SK-N-SH (cell line): Measurements from ENCODE around the gene FBXL7. TPM values are rescaled to one million over a fixed set of nuclear protein-coding genes. Genes with fewer than 3 reads are reported as not detected.

Experiments used
- CTCF ChIA-PET: fragments of 300-600, 350-600 bp; formaldehyde crosslinking; extraction: SDS; loops from one replicate; lab custom pipeline; 2021; lab: Yijun Ruan, JAX
- POLR2A ChIA-PET: fragments of 350-600 bp; sonication (Branson Sonifier 250); formaldehyde crosslinking; extraction: SDS; loops from one replicate; lab custom pipeline; 2020; ENCODE audit warnings: antibody characterized with exemption, inconsistent platforms; lab: Yijun Ruan, JAX
- DNase-seq: peaks from one replicate; pipeline ENCODE4 v3.0.0; 2012
- H2AFZ ChIP-seq: fragments of 200-600 bp; sonication (generic); 2 replicates; pipeline ENCODE4 v1.8.1; 2016; ENCODE audit warnings: antibody characterized with exemption, mild to moderate bottlenecking, low read depth
- H3F3A ChIP-seq: fragments of 200-600 bp; sonication (generic); replicated peaks from 2 replicates; pipeline ENCODE3; 2016; ENCODE audit warnings: antibody characterized with exemption, mild to moderate bottlenecking; ENCODE audit not compliant: insufficient read depth
- H3K27ac ChIP-seq, 2 experiments: fragments of 200-500 bp in 1 of 2; fragments of 200-600 bp in 1 of 2; sonication (Bioruptor generic) in 1 of 2; sonication (generic), shearing (Covaris generic) in 1 of 2; 2 replicates each; pipeline versions ENCODE4 v1.5.1 to v1.6.1; 2014 to 2016; ENCODE audit warnings: low read depth in 2 of 2, inconsistent platforms in 1 of 2, low read length in 1 of 2, mild to moderate bottlenecking in 1 of 2, mixed read lengths in 1 of 2
- H3K27me3 ChIP-seq: fragments of 200-600 bp; sonication (generic), shearing (Covaris generic); 2 replicates; pipeline ENCODE4 v1.6.1; 2016; ENCODE audit warnings: mixed run types; ENCODE audit not compliant: insufficient read depth
- H3K36me3 ChIP-seq, 2 experiments: fragments of 200-500 bp in 1 of 2; fragments of 200-600 bp in 1 of 2; sonication (Bioruptor generic) in 1 of 2; sonication (generic) in 1 of 2; replicated peaks in 1 of 2; 2 replicates each; pipeline versions ENCODE3 to v1.5.1; 2014 to 2016; ENCODE audit warnings: low read length in 1 of 2, mild to moderate bottlenecking in 1 of 2; ENCODE audit not compliant: insufficient read depth in 2 of 2, control insufficient read depth in 1 of 2
- H3K4me1 ChIP-seq, 2 experiments: fragments of 200-500 bp in 1 of 2; fragments of 200-600 bp in 1 of 2; sonication (Bioruptor generic) in 1 of 2; sonication (generic), shearing (Covaris generic) in 1 of 2; 2 replicates each; pipeline versions ENCODE4 v1.5.1 to v1.6.1; 2014 to 2016; ENCODE audit warnings: low read depth in 1 of 2, low read length in 1 of 2, mixed run types in 1 of 2; ENCODE audit not compliant: insufficient read depth in 2 of 2, control insufficient read depth in 1 of 2
- H3K4me2 ChIP-seq: fragments of 200-600 bp; sonication (generic), shearing (Covaris generic); 2 replicates; pipeline ENCODE4 v1.6.1; 2017; ENCODE audit warnings: mixed run types
- H3K4me3 ChIP-seq, 2 experiments: fragments of 200-500 bp in 1 of 2; fragments of 200-600 bp in 1 of 2; sonication (Bioruptor generic) in 1 of 2; sonication (generic), shearing (Covaris generic) in 1 of 2; 2 replicates each; pipeline versions ENCODE4 v1.5.1 to v1.8.1; 2014 to 2016; ENCODE audit warnings: low read depth in 2 of 2, inconsistent platforms in 1 of 2, low read length in 1 of 2, mild to moderate bottlenecking in 1 of 2, mixed read lengths in 1 of 2, moderate library complexity in 1 of 2
- H3K79me2 ChIP-seq: fragments of 200-600 bp; sonication (generic); 2 replicates; pipeline ENCODE4 v1.8.1; 2017; ENCODE audit warnings: mild to moderate bottlenecking; ENCODE audit not compliant: insufficient read depth
- H3K9ac ChIP-seq: fragments of 200-600 bp; sonication (generic); 2 replicates; pipeline ENCODE4 v1.6.1; 2017; ENCODE audit warnings: mixed run types
- H3K9me2 ChIP-seq: fragments of 200-600 bp; sonication (generic); 2 replicates; pipeline ENCODE4 v1.6.1; 2017; ENCODE audit warnings: mixed run types
- H3K9me3 ChIP-seq: fragments of 200-600 bp; sonication (generic); 2 replicates; pipeline ENCODE4 v1.6.1; 2017; ENCODE audit warnings: mixed run types, mild to moderate bottlenecking, moderate library complexity
- H4K20me1 ChIP-seq: fragments of 200-600 bp; sonication (generic); 2 replicates; pipeline ENCODE4 v1.6.1; 2017; ENCODE audit warnings: mild to moderate bottlenecking, mixed run types; ENCODE audit not compliant: insufficient read depth
- CTCF ChIP-seq: fragments of 200-600 bp; sonication (generic); IDR thresholded peaks from 2 replicates; pipeline ENCODE4 v1.6.1; 2017; ENCODE audit warnings: antibody characterized with exemption, mild to moderate bottlenecking, moderate library complexity
- FOXM1 ChIP-seq: IDR thresholded peaks from 2 replicates; pipeline ENCODE4 v1.4.0; 2012; ENCODE audit warnings: low read depth, mild to moderate bottlenecking
- GABPA ChIP-seq: IDR thresholded peaks from 2 replicates; pipeline ENCODE4 v1.4.0; 2012; ENCODE audit warnings: low read depth, mild to moderate bottlenecking
- GATA2 ChIP-seq: sonication (generic); formaldehyde crosslinking; IDR thresholded peaks from 2 replicates; pipeline ENCODE4 v1.5.0; 2020; ENCODE audit warnings: mild to moderate bottlenecking, missing genetic modification reagents
- IRF3 ChIP-seq: fragments of 150-350 bp; IDR thresholded peaks from 2 replicates; pipeline ENCODE4 v1.6.1; 2016; ENCODE audit warnings: mild to moderate bottlenecking, low read depth, low read length
- MXI1 ChIP-seq: IDR thresholded peaks from 2 replicates; pipeline ENCODE4 v1.6.1; 2012; ENCODE audit warnings: mild to moderate bottlenecking, low read depth, low read length, improper control_type of control experiment
- NRF1 ChIP-seq: IDR thresholded peaks from 2 replicates; pipeline ENCODE4 v1.6.1; 2012; ENCODE audit warnings: low read depth, mild to moderate bottlenecking, low read length
- RCOR1 ChIP-seq: fragments of 150-350 bp; IDR thresholded peaks from 2 replicates; pipeline ENCODE4 v1.6.1; 2017; ENCODE audit warnings: antibody characterized with exemption, low read length
- REST ChIP-seq: IDR thresholded peaks from 2 replicates; pipeline ENCODE4 v1.6.1; 2012; ENCODE audit warnings: mild to moderate bottlenecking, low read depth, low read length, moderate library complexity
- RXRA ChIP-seq: IDR thresholded peaks from 2 replicates; pipeline ENCODE4 v1.4.0; 2012; ENCODE audit warnings: low read depth, mild to moderate bottlenecking, borderline replicate concordance
- SIN3A ChIP-seq: IDR thresholded peaks from 2 replicates; pipeline ENCODE4 v1.6.1; 2012; ENCODE audit warnings: low read depth, mild to moderate bottlenecking, low read length, moderate library complexity, borderline replicate concordance
- TEAD4 ChIP-seq: IDR thresholded peaks from 2 replicates; pipeline ENCODE4 v1.4.0; 2012; ENCODE audit warnings: mild to moderate bottlenecking, borderline replicate concordance; ENCODE audit not compliant: insufficient read depth
- YY1 ChIP-seq: IDR thresholded peaks from 2 replicates; pipeline ENCODE4 v1.4.0; 2012; ENCODE audit warnings: low read depth, mild to moderate bottlenecking
- WGBS: methylation state at CpG from one replicate; pipeline ENCODE4 v1.1.6; 2017; ENCODE audit warnings: low lambda C conversion rate; 5-methylcytosine and 5-hydroxymethylcytosine counted together
- polyA plus RNA-seq, 3 experiments: library from polyadenylated mRNA; depleted of rRNA; stranded (reverse); fragments of >200 nt; gene quantifications; 2 replicates each; pipeline ENCODE4 v1.2.3, GENCODE V29; 2012
- TF ChIP-seq, protein P1 (sequence below): IDR thresholded peaks from 2 replicates; pipeline ENCODE4 v1.4.0; 2012; ENCODE audit warnings: low read depth, borderline replicate concordance
- TF ChIP-seq, protein P2 (sequence below): IDR thresholded peaks from 2 replicates; pipeline ENCODE4 v1.4.0; 2012; ENCODE audit warnings: low read depth

Gene FBXL7
- polyA plus RNA-seq, 1 of the 3 experiments (the other 2 are of a cell fraction), result 7.0 TPM

DNA sequence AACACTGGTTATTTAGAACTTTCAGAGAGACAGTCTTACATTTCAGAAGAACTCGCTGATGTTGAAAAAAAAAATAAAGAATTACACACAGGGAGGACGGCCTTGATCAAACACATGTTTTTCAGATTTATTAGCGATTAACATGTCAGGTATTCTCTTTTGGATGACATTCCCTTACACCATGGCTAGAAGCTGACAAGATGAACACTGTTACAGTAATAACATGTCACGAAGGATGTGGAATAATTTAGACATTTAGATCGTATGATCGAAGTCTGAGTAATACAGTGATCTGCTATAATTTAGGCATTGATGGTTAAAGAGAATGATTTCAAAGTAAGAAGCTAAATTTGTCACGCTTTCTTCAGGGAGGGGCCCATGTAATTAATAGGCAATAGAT is 24.6 kb upstream of the FBXL7 start:
- ChIA-PET CTCF (no interaction called here), POLR2A (no interaction called here)
- H3K27me3 ChIP-seq, result no peaks in the 10 kb centered on the region; the same call in 1 of the 2 replicates
- no peak overlapping the region for H3K9ac ChIP-seq
- WGBS, result 63% methylated on average over 7 of the region's 7 CpGs
- H3K4me3 ChIP-seq, result no peak overlapping the region
- H3K36me3 ChIP-seq, result no peaks in the 10 kb centered on the region
- no peaks in the 10 kb centered on the region for H3K9me3 ChIP-seq
- H3K4me1 ChIP-seq, result no peaks in the 10 kb centered on the region
- no peaks in the 10 kb centered on the region for H3F3A ChIP-seq
- no peak overlapping the region for H3K4me2 ChIP-seq
- no peak overlapping the region for H2AFZ ChIP-seq
- TF ChIP-seq RXRA (no peak), FOXM1 (no peak), MXI1 (no peak), NRF1 (no peak), REST (no peak), SIN3A (no peak), RCOR1 (no peak), IRF3 (no peak), GATA2 (CRISPR knock-in tag) (no peak), GABPA (no peak), CTCF (no peak), YY1 (no peak), TEAD4 (no peak)
- TF ChIP-seq, protein P1, sequence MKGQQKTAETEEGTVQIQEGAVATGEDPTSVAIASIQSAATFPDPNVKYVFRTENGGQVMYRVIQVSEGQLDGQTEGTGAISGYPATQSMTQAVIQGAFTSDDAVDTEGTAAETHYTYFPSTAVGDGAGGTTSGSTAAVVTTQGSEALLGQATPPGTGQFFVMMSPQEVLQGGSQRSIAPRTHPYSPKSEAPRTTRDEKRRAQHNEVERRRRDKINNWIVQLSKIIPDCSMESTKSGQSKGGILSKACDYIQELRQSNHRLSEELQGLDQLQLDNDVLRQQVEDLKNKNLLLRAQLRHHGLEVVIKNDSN, result no peak
- TF ChIP-seq, protein P2, sequence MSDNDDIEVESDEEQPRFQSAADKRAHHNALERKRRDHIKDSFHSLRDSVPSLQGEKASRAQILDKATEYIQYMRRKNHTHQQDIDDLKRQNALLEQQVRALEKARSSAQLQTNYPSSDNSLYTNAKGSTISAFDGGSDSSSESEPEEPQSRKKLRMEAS, result no peak
- no peaks in the 10 kb centered on the region for H4K20me1 ChIP-seq
- no peak for DNase-seq
- H3K27ac ChIP-seq, result no peak overlapping the region
- H3K9me2 ChIP-seq, result no peaks in the 10 kb centered on the region
- no peaks in the 10 kb centered on the region for H3K79me2 ChIP-seq
